H4 (cell line): ENCODE data around the gene TBC1D25. TPM values are rescaled to one million over a fixed set of nuclear protein-coding genes. Genes with fewer than 3 reads are reported as not detected.

Source experiments
- DNase-seq: peaks from one replicate; pipeline ENCODE4 v3.0.0-alpha.2; 2015; ENCODE audit warnings: low spot score
- total RNA-seq: library from RNA; depleted of rRNA; stranded (reverse); fragments of >200 nt; shearing (Covaris generic); gene quantifications from 2 replicates; pipeline ENCODE4 v1.2.3, GENCODE V29; 2014; rRNA removed

Gene TBC1D25
- total RNA-seq, 1 experiment from 2014 or later, result 3.2 TPM

DNA sequence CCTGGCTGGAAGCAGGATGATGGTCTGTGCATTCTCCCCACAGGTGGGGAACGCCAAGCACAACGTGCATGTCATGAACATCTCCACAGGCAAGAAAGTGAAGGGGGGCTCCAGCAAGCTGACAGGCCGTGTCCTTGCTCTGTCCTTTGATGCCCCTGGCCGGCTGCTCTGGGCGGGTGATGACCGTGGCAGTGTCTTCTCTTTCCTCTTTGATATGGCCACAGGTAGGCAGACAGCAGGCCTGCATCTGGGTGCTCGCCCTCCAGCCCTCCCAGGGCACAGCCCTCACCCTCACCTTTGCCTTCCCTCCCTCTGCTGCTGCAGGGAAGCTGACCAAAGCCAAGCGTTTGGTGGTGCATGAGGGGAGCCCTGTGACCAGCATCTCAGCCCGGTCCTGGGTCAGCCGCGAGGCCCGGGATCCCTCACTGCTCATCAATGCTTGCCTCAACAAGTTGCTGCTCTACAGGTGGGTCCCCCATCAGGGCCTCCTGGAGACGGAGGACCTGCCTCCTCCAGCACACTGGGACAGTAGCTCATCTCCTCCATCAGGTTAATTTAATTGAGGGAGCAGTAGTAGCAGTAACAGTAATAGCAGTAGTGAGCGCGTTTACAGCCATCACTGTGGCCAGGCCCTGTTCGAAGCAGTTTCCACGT is 62.4 kb downstream of the TBC1D25 start:
- no peak for DNase-seq

DNA sequence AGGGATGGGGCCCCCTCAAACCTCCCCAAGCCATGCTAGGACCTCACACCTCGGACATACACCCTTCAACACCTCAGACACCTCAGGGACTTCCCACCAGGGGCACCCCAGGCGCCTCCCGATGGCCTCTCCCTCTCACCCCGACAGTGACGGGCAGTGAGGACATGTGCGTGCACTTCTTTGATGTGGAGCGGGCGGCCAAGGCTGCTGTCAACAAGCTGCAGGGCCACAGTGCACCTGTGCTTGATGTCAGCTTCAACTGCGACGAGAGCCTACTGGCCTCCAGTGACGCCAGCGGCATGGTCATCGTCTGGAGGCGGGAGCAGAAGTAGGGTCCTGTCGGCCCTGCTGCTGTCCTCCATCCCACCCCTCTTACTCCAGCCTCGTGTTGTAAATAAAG is 65.2 kb downstream of the TBC1D25 start:
- no peak for DNase-seq

DNA sequence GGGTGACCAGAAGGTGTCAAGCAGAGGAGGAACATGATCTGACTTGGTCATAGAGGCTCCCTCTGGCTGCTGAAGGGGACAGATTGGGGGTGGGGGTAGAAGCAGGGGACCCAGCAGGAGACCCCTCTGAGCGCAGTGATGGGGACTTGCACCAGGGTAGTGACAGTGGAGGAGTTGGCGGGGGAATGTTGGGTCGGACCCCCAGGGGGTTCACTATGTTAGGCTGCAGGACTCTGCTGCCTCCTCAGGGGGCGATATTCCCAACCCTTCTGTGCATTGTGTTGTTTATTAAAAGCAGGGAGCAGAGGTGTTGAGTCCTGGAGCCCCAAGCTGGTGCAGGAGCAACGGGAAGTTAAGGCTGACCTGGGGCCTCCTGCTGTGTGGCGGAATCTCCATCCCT is 66.6 kb downstream of the TBC1D25 start:
- DNase-seq, result no peak

DNA sequence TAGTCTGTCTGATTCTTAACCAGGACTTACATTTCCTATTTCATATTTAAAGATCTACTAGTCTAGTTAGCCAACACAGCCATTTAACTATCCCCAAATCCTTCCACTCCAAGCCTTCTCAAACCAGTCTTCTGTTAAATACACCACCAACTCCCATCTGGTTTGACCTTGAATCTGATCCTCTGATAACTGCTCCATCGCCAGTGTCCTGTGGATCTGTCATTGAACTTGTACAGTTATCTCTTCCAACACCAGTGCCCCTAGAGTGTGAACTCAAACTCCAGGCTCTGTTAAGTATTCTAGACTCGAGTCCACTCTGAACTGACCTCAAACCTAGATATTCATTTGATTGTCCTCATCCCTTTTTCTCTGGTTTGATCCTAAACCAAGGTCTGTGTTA is 72.2 kb downstream of the TBC1D25 start:
- no peak for DNase-seq

Other genes starting within 250 kb of the TBC1D25 start
- gene SSX3, start 183.0 kb upstream of the TBC1D25 start, total RNA-seq, result not detected in 2 replicates
- not detected in 2 replicates for gene SSX4, start 156.2 kb upstream of the TBC1D25 start, total RNA-seq
- gene SSX4B, start 127.8 kb upstream of the TBC1D25 start, total RNA-seq, result not detected in 2 replicates
- 0.04 TPM in 1 of 2 replicates, not detected in the other for gene SLC38A5, start 69.5 kb upstream of the TBC1D25 start, total RNA-seq
- 70.7 and 85.9 TPM in 2 replicates for gene FTSJ1, start 63.5 kb upstream of the TBC1D25 start, total RNA-seq
- 17.0 and 18.3 TPM in 2 replicates for gene PORCN, start 30.7 kb upstream of the TBC1D25 start, total RNA-seq
- gene EBP, start 17.9 kb upstream of the TBC1D25 start, total RNA-seq, result 129 and 133 TPM in 2 replicates
- gene RBM3, start 34.8 kb downstream of the TBC1D25 start, total RNA-seq, result 154 and 175 TPM in 2 replicates
- 42.8 and 49.7 TPM in 2 replicates for gene WDR13, start 57.8 kb downstream of the TBC1D25 start, total RNA-seq
- gene WAS, start 144.1 kb downstream of the TBC1D25 start, total RNA-seq, result 0.10 and 0.16 TPM in 2 replicates
- gene SUV39H1, start 157.0 kb downstream of the TBC1D25 start, total RNA-seq, result 11.8 and 13.6 TPM in 2 replicates
- gene GLOD5, start 222.0 kb downstream of the TBC1D25 start, total RNA-seq, result not detected in 2 replicates
- not detected in 2 replicates for gene GATA1, start 246.9 kb downstream of the TBC1D25 start, total RNA-seq